Small intestine (tissue), 7 donors: Measurements from ENCODE around the gene POFUT2. TPM values are rescaled to one million over a fixed set of nuclear protein-coding genes. Genes with fewer than 3 reads are reported as not detected.

Source experiments
- DNase-seq, 2 donors: peaks; one replicate each; pipeline versions ENCODE4 v3.0.0 to v3.0.0-alpha.2; 2013
- FAIRE-seq: peaks from 2 replicates; lab custom pipeline; 2012; peaks lifted over from hg19 to GRCh38; lab: Jason Lieb, UNC
- H3K27ac ChIP-seq, 3 donors: one replicate each; pipeline ENCODE4 v1.5.1; 2013; ENCODE audit warnings: low read length in 2 of 3, mild to moderate bottlenecking in 2 of 3, control low read depth in 1 of 3, inconsistent platforms in 1 of 3, low read depth in 1 of 3, moderate library complexity in 1 of 3
- H3K27me3 ChIP-seq, 3 donors: one replicate each; pipeline ENCODE4 v1.6.1; 2013; ENCODE audit warnings: low read length in 3 of 3, inconsistent platforms in 1 of 3; ENCODE audit not compliant: control insufficient read depth in 3 of 3, insufficient read depth in 3 of 3
- H3K36me3 ChIP-seq, 3 donors: one replicate each; pipeline ENCODE4 v1.6.1; 2013; ENCODE audit warnings: low read length in 3 of 3, inconsistent platforms in 1 of 3, low read depth in 1 of 3, mild to moderate bottlenecking in 1 of 3, moderate library complexity in 1 of 3; ENCODE audit not compliant: control insufficient read depth in 3 of 3, insufficient read depth in 2 of 3
- H3K4me1 ChIP-seq, 3 donors: one replicate each; pipeline ENCODE4 v1.6.1; 2013; ENCODE audit warnings: low read length in 2 of 3, inconsistent platforms in 1 of 3, low read depth in 1 of 3, mild to moderate bottlenecking in 1 of 3, moderate library complexity in 1 of 3; ENCODE audit not compliant: control insufficient read depth in 3 of 3, insufficient read depth in 2 of 3
- H3K4me3 ChIP-seq, 3 donors: one replicate each; pipeline ENCODE4 v1.5.1; 2013; ENCODE audit warnings: low read length in 3 of 3, control low read depth in 1 of 3, inconsistent platforms in 1 of 3, low read depth in 1 of 3, mild to moderate bottlenecking in 1 of 3, moderate library complexity in 1 of 3
- H3K9me3 ChIP-seq, 2 donors: one replicate each; pipeline ENCODE4 v1.6.1; 2013; ENCODE audit warnings: low read depth in 1 of 2, low read length in 1 of 2; ENCODE audit not compliant: control insufficient read depth in 2 of 2, insufficient read depth in 1 of 2
- WGBS, 3 donors: extraction: QIAGEN DNeasy Blood & Tissue Kit; methylation state at CpG; one replicate each; pipeline ENCODE4 v1.1.7; 2013; 5-methylcytosine and 5-hydroxymethylcytosine counted together
- polyA plus RNA-seq, 4 donors: library from polyadenylated mRNA; stranded (reverse) in 3 of 4; unstranded in 1 of 4; fragments of 200-250 nt in 3 of 4; fragments of 120-200 nt in 1 of 4; gene quantifications; one replicate each; pipeline versions ENCODE4 v1.2.1 to v1.2.3, GENCODE V29; 2013
- donor health status: healthy with polysubstance abuse.
- donor health status: control.
- donor health status: control.
- donor health status: Bipolar disorder and iron deficiency.
- donor health status: healthy.

The POFUT2 gene
- polyA plus RNA-seq, 4 donors = 13.5 to 34.4 (median 26.9) TPM

DNA sequence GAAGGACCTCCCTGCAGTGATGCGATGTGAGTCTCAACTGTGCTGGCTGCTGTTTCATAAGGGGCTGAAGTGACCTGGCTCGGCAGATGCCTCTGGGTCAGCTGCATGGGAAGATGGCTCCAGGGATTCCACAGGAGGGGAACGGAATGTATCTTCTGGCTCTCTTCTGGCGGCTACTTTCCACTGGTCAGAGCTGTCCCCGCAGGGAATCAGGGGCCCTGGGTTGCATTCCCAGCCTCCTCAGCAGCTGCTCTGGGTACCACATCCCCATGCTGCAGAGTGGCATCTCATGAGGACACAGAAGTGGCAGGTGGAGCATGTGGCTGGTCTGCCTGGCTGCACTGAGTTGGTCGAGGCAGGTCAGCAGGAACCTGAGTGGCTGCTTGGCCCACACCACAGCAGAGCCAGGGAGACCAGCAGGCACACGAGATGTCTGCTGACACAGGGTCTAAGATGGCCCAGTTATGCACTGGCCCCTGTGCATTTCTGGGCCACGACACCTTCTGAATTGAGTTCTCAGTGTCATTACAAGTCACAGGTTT is 42.8 kb downstream of the POFUT2 start:
- Histone ChIP-seq H3K4me3 (no peak overlapping the region), H3K27ac (no peak overlapping the region), H3K9me3 (peaks cover 0 to 5% of the 10 kb centered on the region in 2 donors), H3K4me1 (no peaks in the 10 kb centered on the region), H3K27me3 (peaks cover 0 to 2% (median 2%) of the 10 kb centered on the region in 3 donors), H3K36me3 (no peaks in the 10 kb centered on the region)
- WGBS, 3 donors = 70 to 85% (median 73%) methylated on average over 8 of the region's 8 CpGs
- DNase-seq (no peak), FAIRE-seq (no peak)

DNA sequence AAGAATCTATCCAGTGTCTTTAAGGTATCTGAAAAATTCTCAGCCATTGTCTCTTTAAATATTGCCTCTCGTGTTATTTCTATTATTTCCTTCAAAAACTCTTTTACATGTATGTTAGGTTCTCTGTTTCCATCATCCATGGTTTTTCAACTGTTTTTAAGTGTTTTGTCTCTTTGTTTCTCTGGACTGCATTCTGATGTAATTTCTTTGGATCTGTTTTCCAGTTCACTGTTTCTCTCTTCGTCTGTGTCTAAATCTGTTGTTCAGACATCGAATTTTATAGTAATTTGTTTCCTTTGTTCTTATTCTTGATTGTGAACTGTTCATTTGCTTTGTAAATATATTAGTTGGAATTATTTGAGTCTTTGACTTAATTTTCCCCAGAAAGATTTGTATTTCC is 44.1 kb downstream of the POFUT2 start:
- H3K27ac ChIP-seq = no peak overlapping the region
- no peak overlapping the region for H3K4me3 ChIP-seq
- DNase-seq (no peak), FAIRE-seq (no peak)
- peaks cover 0 to 2% (median 2%) of the 10 kb centered on the region in 3 donors for H3K27me3 ChIP-seq
- WGBS, 3 donors = 48 to 73% (median 68%) methylated on average over 3 of the region's 3 CpGs
- peaks cover 0 to 5% of the 10 kb centered on the region in 2 donors for H3K9me3 ChIP-seq
- H3K4me1 ChIP-seq = no peaks in the 10 kb centered on the region
- H3K36me3 ChIP-seq = no peaks in the 10 kb centered on the region

DNA sequence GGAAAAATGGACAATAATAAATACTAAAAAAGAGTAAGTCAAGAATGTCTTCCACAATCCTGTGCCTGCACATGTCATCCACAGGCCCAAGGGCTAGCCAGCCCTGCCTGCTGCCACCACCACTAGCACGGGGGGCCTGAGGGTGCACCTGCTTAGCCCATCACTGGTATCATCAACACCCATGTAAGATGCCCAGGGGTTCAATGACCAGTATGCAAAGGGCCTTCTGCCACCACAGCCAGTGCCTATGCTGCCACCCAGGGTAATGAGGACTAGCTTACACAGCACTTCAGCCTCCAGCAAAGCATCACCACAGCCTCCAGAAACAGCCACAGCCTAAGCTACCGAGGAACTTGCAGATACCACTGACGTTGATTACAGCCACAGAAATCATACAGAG is 46.3 kb downstream of the POFUT2 start:
- peaks cover 0 to 6% of the 10 kb centered on the region in 2 donors for H3K9me3 ChIP-seq
- no peak overlapping the region for H3K4me3 ChIP-seq
- peaks cover 0 to 2% (median 0%) of the 10 kb centered on the region in 3 donors for H3K27me3 ChIP-seq
- no peaks in the 10 kb centered on the region for H3K4me1 ChIP-seq
- no peak overlapping the region for H3K27ac ChIP-seq
- DNase-seq (no peak), FAIRE-seq (no peak)
- H3K36me3 ChIP-seq = no peaks in the 10 kb centered on the region
- 71 to 85% (median 84%) methylated on average over 3 of the region's 3 CpGs for WGBS, 3 donors

DNA sequence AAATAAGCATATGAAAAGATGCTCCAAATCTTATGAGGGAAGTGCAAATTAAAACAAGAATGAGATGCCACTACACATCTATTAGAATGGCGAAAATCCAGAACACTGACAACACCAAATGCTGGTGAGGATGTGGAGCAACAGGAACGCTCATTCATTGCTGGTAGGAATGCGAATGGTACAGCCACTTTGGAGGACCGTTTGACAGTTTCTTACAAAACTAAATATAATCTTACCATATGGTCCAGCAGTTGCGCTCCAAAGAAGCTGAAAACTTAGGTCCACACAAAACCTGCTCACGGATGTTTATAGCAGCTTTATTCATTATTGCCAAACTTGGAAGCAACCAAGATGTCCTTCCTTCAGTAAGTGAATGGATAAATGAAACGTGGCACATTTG is 50.3 kb downstream of the POFUT2 start:
- DNase-seq = no peak
- H3K9me3 ChIP-seq = peaks cover 0 to 7% of the 10 kb centered on the region in 2 donors
- no peaks in the 10 kb centered on the region for H3K36me3 ChIP-seq
- H3K27me3 ChIP-seq = peaks cover 0 to 9% (median 2%) of the 10 kb centered on the region in 3 donors
- no peaks in the 10 kb centered on the region for H3K4me1 ChIP-seq
- no peak overlapping the region for H3K27ac ChIP-seq
- FAIRE-seq = no peak
- H3K4me3 ChIP-seq = no peak overlapping the region
- 88 to 93% (median 89%) methylated on average over 7 of the region's 7 CpGs for WGBS, 3 donors

DNA sequence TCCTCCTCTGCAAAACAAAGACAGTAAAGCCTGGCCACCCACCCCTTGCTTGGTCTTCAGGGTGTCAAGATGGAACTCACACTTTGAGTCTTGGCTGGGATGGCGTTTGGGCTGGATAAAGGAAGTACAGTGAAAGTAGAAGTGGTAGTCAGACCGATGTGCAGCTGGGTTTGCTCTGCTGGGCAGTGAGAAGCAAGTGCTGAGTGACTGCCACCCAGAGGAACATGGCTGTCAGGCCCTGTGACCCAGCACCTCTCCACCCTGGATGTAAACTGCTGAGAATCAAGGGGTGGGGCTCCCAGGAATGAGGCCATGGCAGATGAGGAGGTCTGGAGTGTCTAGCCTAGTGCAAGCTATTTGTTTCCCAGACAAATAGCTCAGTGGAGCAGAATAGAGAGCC is 51.2 kb downstream of the POFUT2 start:
- no peak for FAIRE-seq
- no peak for DNase-seq
- H3K27me3 ChIP-seq = peaks cover 0 to 9% (median under 1%) of the 10 kb centered on the region in 3 donors
- H3K4me1 ChIP-seq = no peaks in the 10 kb centered on the region
- peaks cover 0 to 5% of the 10 kb centered on the region in 2 donors for H3K9me3 ChIP-seq
- H3K27ac ChIP-seq = no peak overlapping the region
- H3K36me3 ChIP-seq = no peaks in the 10 kb centered on the region
- 26 to 48% (median 45%) methylated on average over 2 of the region's 2 CpGs for WGBS, 3 donors
- no peak overlapping the region for H3K4me3 ChIP-seq

DNA sequence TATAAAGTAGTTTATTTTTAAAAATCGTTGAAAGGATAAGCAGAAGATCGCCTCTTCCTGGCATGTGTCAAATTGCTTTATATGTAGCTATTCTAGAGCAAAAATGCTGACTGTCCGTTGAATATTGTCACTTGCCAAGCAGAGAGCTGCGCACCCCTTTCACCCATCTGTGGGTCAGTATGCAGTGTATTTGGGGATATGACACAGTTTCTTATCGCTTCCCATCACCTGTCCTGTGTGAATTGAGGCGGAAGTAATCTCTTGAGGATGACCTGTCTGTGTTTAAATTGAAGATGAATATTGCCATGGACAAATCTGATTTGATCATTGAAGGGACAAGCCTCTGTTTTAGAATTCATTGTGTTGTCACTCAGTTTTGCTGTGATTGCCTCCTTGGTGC is 52.2 kb downstream of the POFUT2 start:
- Histone ChIP-seq H3K4me1 (no peaks in the 10 kb centered on the region), H3K36me3 (no peaks in the 10 kb centered on the region), H3K4me3 (no peak overlapping the region), H3K9me3 (peaks cover 0 to 2% of the 10 kb centered on the region in 2 donors), H3K27me3 (peaks cover 0 to 9% (median 0%) of the 10 kb centered on the region in 3 donors), H3K27ac (no peak overlapping the region)
- WGBS, 3 donors = 76 to 80% (median 77%) methylated on average over 6 of the region's 6 CpGs
- FAIRE-seq (no peak), DNase-seq (no peak)

DNA sequence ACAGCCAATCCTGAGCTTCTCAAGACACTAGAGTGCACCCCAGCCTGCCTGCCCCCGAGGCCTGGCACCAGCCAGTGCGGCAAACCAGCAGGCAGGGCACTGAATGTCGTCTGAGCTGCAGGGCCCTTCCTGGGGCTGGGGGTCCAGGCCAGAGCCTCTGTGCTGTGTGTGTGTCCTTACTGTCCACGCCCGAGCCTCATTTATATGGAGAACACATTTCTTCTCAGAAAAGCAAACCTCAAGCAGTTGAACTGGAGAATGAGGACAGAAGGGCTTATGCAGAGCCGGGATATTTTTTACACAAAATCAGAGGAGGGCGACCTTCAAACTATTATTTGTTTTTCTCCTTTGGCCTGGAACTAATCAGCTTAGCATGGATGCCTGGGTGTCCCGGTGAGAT is 52.7 kb downstream of the POFUT2 start:
- Histone ChIP-seq H3K27ac (no peak overlapping the region), H3K27me3 (peaks cover 0 to 9% (median 0%) of the 10 kb centered on the region in 3 donors), H3K9me3 (peaks cover 0 to 2% of the 10 kb centered on the region in 2 donors), H3K4me1 (no peaks in the 10 kb centered on the region), H3K4me3 (no peak overlapping the region), H3K36me3 (no peaks in the 10 kb centered on the region)
- DNase-seq = no peak
- WGBS, 3 donors = 56 to 76% (median 66%) methylated on average over 8 of the region's 8 CpGs
- FAIRE-seq = no peak

DNA sequence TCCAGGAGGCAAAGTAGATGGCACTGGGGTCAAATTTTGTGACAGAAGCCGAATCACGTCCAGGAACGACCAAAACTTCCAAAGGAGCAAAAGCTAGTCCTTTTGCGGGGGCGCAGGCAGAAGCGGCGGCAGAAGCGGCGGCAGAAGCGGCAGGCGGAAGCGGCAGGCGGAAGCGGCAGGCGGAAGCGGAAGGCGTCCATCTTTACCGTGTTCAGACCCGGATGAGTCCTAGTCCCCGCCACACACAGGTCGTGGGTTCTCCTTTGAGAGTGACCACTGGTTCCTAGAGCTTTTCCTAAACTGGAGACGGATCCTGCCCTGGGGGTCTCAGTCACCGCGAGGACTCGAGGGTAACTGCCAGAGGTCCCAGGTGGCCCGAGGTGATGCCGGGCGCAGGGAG is 53.6 kb downstream of the POFUT2 start:
- H3K27ac ChIP-seq = no peak overlapping the region
- DNase-seq (no peak), FAIRE-seq (no peak)
- H3K9me3 ChIP-seq = peaks cover 0 to 2% of the 10 kb centered on the region in 2 donors
- no peaks in the 10 kb centered on the region for H3K4me1 ChIP-seq
- WGBS, 3 donors = 82 to 86% (median 84%) methylated on average over 28 of the region's 28 CpGs
- peaks cover 0 to 9% (median 0%) of the 10 kb centered on the region in 3 donors for H3K27me3 ChIP-seq
- no peaks in the 10 kb centered on the region for H3K36me3 ChIP-seq
- H3K4me3 ChIP-seq = no peak overlapping the region

DNA sequence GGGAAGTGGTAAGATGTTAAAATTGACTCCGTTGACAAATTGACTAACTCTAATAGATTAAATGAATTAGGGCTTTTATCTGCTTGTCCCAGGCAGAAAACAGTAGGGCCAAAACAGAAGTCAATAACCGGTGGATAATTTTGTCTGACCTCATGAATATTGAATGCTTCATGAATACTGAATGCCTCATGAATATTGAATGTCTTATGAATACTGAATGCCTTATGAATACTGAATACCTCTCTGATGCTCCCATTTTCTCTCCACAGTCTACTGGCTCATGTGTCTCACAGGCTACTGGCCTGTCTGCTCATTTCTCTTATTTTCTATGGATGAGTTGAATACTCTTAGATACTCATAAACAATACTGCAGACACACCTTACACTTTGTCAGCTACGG is 56.0 kb downstream of the POFUT2 start:
- Histone ChIP-seq H3K27me3 (peaks cover 0 to 9% (median 0%) of the 10 kb centered on the region in 3 donors), H3K4me1 (no peaks in the 10 kb centered on the region), H3K27ac (no peak overlapping the region), H3K36me3 (no peaks in the 10 kb centered on the region), H3K9me3 (peaks cover 0 to 2% of the 10 kb centered on the region in 2 donors), H3K4me3 (no peak overlapping the region)
- WGBS, 3 donors = 58 to 70% (median 59%) methylated on average over 3 of the region's 3 CpGs
- FAIRE-seq (no peak), DNase-seq (no peak)
